ENCODE results near the gene PDLIM4. TPM values are rescaled to one million over a fixed set of nuclear protein-coding genes. Genes with fewer than 3 reads are reported as not detected.
A peak's percentile ranks its signal among the peaks of the same experiment; 100 is the strongest.

The PDLIM4 gene
- total RNA-seq, 1 experiment from 2014 or later: 7.6 TPM

DNA sequence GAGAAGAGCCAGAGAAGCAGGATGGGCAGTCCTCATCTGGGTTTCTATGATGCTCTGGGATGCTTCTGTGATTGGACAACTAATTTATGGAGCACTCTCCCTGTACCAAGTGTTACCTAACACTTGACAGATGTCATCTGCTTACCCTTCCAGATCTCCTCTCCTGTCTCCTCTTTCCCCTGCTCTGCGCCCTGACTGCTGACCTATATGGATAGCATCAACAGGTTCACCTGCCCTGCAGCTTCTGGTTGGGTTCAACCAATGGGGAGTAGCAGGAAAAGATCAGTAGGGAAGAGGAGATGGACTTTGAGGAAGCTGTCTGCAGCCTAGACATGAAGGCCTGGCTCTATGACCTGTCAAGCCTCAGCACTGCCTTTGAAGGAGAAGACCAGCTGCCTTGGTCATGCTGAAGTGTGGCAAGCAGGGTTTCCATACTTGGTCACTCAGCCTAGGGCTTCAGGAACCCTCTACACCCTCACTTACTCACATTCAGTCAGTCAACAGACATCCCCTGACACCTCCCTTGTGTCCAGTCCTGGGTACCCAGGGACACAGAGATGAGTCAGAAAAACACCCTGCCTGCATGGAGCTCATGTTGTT, 18.5 kb upstream of the PDLIM4 start:
- Histone ChIP-seq H3K27ac (ENCODE audit: insufficient read length, low read depth, low read length) (no peak overlapping the region), H3K23me2 (ENCODE audit: insufficient read length, low read depth, low read length, poor library complexity, severe bottlenecking) (no peaks in the 10 kb centered on the region), H3K23ac (ENCODE audit: insufficient read length, low read depth, low read length) (no peak overlapping the region), H2BK120ac (ENCODE audit: low read depth, low read length, poor library complexity, severe bottlenecking) (no peak overlapping the region), H4K8ac (replicated peaks; ENCODE audit: insufficient read length, low read depth, low read length) (no peak overlapping the region), H4K5ac (ENCODE audit: insufficient read length, low read depth, low read length) (no peak overlapping the region), H4K20me1 (ENCODE audit: control insufficient read depth, insufficient read depth, insufficient read length) (no peaks in the 10 kb centered on the region), H3K79me1 (ENCODE audit: insufficient read depth, low read depth, low read length, poor library complexity, severe bottlenecking) (no peaks in the 10 kb centered on the region), H3K14ac (ENCODE audit: insufficient read depth, low read length) (no peak overlapping the region), H2AFZ (ENCODE audit: low read length) (no peak overlapping the region), H3K18ac (ENCODE audit: insufficient read length, low read depth, low read length) (no peak overlapping the region), H2BK5ac (ENCODE audit: insufficient read length, low read length) (no peak overlapping the region), H2BK12ac (ENCODE audit: insufficient read length, low read depth, low read length) (no peak overlapping the region), H4K91ac (ENCODE audit: insufficient read length, low read depth, low read length) (no peak overlapping the region), H3K4ac (ENCODE audit: low read depth, low read length) (no peak overlapping the region), H3K79me2 (ENCODE audit: insufficient read depth, low read length) (no peaks in the 10 kb centered on the region), H3K9ac (ENCODE audit: extremely low read depth, insufficient read length, low read length) (no peak overlapping the region), H3K9me3 (ENCODE audit: control insufficient read depth, low read depth, low read length) (no peaks in the 10 kb centered on the region), H2BK20ac (ENCODE audit: low read depth, low read length, poor library complexity, severe bottlenecking) (no peak overlapping the region), H3K4me1 (ENCODE audit: insufficient read depth, low read length) (no peaks in the 10 kb centered on the region), H2AK5ac (ENCODE audit: insufficient read length, low read length) (no peak overlapping the region), H3K4me2 (ENCODE audit: insufficient read depth, insufficient read length, low read length) (no peak overlapping the region), H3T11ph (ENCODE audit: low read length) (no peak overlapping the region), H3K27me3 (ENCODE audit: insufficient read depth, low read length) (no peaks in the 10 kb centered on the region), H3K56ac (ENCODE audit: insufficient read length, low read depth, low read length) (no peak overlapping the region), H2BK15ac (ENCODE audit: low read depth, low read length) (no peak overlapping the region)
- H3K4me1 Mint-ChIP-seq: peaks cover 3% of the 10 kb centered on the region in 2 experiments; a peak in 1 of 4 replicates
- H3K27me3 Mint-ChIP-seq (ENCODE audit: low read depth): peaks cover under 1% of the 10 kb centered on the region
- peak; percentile 12 for DNase-seq
- H3K27ac Mint-ChIP-seq: peak overlapping the region in 1 of 3 experiments; percentile 0; a peak in 1 of 7 replicates
- peaks cover 2 to 6% (median 3%) of the 10 kb centered on the region in 3 experiments; a peak in 6 of 7 replicates for H3K36me3 Mint-ChIP-seq (ENCODE audit: insufficient read depth in 1 of 3, low read depth in 3 of 3)
- TF ChIP-seq, protein P1, sequence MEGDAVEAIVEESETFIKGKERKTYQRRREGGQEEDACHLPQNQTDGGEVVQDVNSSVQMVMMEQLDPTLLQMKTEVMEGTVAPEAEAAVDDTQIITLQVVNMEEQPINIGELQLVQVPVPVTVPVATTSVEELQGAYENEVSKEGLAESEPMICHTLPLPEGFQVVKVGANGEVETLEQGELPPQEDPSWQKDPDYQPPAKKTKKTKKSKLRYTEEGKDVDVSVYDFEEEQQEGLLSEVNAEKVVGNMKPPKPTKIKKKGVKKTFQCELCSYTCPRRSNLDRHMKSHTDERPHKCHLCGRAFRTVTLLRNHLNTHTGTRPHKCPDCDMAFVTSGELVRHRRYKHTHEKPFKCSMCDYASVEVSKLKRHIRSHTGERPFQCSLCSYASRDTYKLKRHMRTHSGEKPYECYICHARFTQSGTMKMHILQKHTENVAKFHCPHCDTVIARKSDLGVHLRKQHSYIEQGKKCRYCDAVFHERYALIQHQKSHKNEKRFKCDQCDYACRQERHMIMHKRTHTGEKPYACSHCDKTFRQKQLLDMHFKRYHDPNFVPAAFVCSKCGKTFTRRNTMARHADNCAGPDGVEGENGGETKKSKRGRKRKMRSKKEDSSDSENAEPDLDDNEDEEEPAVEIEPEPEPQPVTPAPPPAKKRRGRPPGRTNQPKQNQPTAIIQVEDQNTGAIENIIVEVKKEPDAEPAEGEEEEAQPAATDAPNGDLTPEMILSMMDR (conservative IDR thresholded peaks at IDR 0.05): no peak
- no CpG with 5 or more reads among the region's 1 CpG for WGBS (ENCODE audit: extremely low coverage, insufficient read length, low lambda C conversion rate)
- H3K9me3 Mint-ChIP-seq: peaks cover 10 to 11% of the 10 kb centered on the region in 2 experiments
- H3K4me3 Mint-ChIP-seq: no peak overlapping the region

All from H9 (cell line).